OCI-LY3 (cell line): Measurements from ENCODE around the gene TAS2R60.

ENCODE experiments used
- CTCF ChIP-seq: fragments of 200-600, 300-600 bp; sonication (generic); IDR thresholded peaks from 2 replicates; pipeline ENCODE4 v1.5.1; 2014; ENCODE audit warnings: antibody characterized with exemption, low read length, low read depth
- EZH2phosphoT487 ChIP-seq: fragments of 200-600 bp; shearing (Covaris generic); IDR thresholded peaks from 2 replicates; pipeline ENCODE4 v1.6.1; 2018; ENCODE audit warnings: antibody characterized with exemption, mixed run types, low read depth

DNA sequence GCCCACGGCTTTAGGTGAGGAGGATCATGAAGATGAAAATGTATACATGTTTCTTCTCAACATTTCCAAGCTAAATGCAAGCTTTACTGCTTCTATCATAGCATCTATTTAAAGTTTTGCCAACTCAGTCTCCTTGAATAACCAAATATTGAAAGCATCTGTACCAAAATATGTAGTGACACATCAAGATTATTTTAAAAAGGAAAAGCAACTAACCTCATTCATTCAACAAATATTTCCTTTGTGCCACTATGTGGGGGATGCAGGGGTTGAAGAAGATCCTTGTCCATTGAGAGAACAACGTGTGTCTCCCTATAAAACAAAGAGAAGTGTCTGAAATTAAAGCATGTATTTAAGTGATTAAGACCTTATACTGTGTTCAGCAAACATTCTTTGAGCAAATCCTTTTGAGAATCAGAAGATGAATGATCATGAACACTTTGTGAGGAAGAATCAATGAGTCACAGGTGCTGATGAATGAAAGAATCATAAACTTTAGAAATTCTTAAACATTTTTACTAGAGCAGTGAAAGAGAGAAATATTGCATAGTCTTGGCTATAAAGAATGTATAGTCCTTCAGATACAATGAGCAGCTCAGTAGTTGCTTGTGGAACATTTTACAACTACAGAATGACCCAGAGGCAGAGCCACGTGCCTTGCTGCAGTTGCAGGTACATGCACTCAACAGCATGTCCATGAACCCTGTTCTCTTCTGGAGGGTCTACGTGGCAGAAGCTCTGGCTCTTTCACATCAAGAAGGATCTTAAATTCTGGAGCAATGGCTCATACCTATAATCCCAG, 13.9 kb downstream of the TAS2R60 start:
- TF ChIP-seq CTCF (no peak), EZH2phosphoT487 (no peak)
